ENCODE measurements around the gene IFNK.
A peak's percentile ranks its signal among the peaks of the same experiment; 100 is the strongest.

The IFNK gene

GRCh38 chr9:27556470-27556869 is 32.4 kb downstream of the IFNK start:
- no peak for TF ChIP-seq CTCF (IDR thresholded peaks at IDR 0.05)
- Histone ChIP-seq H3K4me3 (ENCODE audit: low read depth in 1 of 2, low read length in 1 of 2) (no peak overlapping the region), H3K27me3 (no peaks in the 10 kb centered on the region), H3K9me3 (no peaks in the 10 kb centered on the region), H3K36me3 (peaks cover 99% of the 10 kb centered on the region), H3K27ac (peak overlapping the region; percentile 10), H3K4me1 (ENCODE audit: control insufficient read depth in 1 of 2, insufficient read depth in 1 of 2, low read depth in 1 of 2, low read length in 1 of 2) (no peaks in the 10 kb centered on the region)

GRCh38 chr9:27558307-27558706 is 34.2 kb downstream of the IFNK start:
- no peak overlapping the region for H3K4me3 ChIP-seq (ENCODE audit: low read depth in 1 of 2, low read length in 1 of 2)
- no peak for TF ChIP-seq CTCF (IDR thresholded peaks at IDR 0.05)
- no peak overlapping the region for H3K27ac ChIP-seq
- H3K9me3 ChIP-seq = no peaks in the 10 kb centered on the region
- H3K4me1 ChIP-seq (ENCODE audit: control insufficient read depth in 1 of 2, insufficient read depth in 1 of 2, low read depth in 1 of 2, low read length in 1 of 2) = no peaks in the 10 kb centered on the region
- H3K27me3 ChIP-seq = no peaks in the 10 kb centered on the region
- H3K36me3 ChIP-seq = peaks cover 98% of the 10 kb centered on the region

GRCh38 chr9:27560457-27560856 is 36.4 kb downstream of the IFNK start:
- no peak for TF ChIP-seq CTCF (IDR thresholded peaks at IDR 0.05)
- Histone ChIP-seq H3K36me3 (peaks cover 93% of the 10 kb centered on the region), H3K4me3 (ENCODE audit: low read depth in 1 of 2, low read length in 1 of 2) (no peak overlapping the region), H3K27me3 (no peaks in the 10 kb centered on the region), H3K4me1 (ENCODE audit: control insufficient read depth in 1 of 2, insufficient read depth in 1 of 2, low read depth in 1 of 2, low read length in 1 of 2) (peaks cover 0 to 1% of the 10 kb centered on the region in 2 experiments), H3K9me3 (no peaks in the 10 kb centered on the region), H3K27ac (peak overlapping the region; percentile 3)

- Histone ChIP-seq H3K36me3 (peaks cover 93% of the 10 kb centered on the region), H3K27ac (peak overlapping the region; percentile 34), H3K4me1 (ENCODE audit: control insufficient read depth in 1 of 2, insufficient read depth in 1 of 2, low read depth in 1 of 2, low read length in 1 of 2) (peaks cover 2 to 6% of the 10 kb centered on the region in 2 experiments), H3K4me3 (ENCODE audit: low read depth in 1 of 2, low read length in 1 of 2) (no peak overlapping the region), H3K27me3 (no peaks in the 10 kb centered on the region), H3K9me3 (no peaks in the 10 kb centered on the region)
- no peak for TF ChIP-seq CTCF (IDR thresholded peaks at IDR 0.05)
These were observed 37.6 kb downstream of the IFNK start for GRCh38 chr9:27561685-27562084.

- H3K4me1 ChIP-seq (ENCODE audit: control insufficient read depth in 1 of 2, insufficient read depth in 1 of 2, low read depth in 1 of 2, low read length in 1 of 2) = peaks cover 2 to 6% of the 10 kb centered on the region in 2 experiments
- peak overlapping the region; percentile 35 for H3K27ac ChIP-seq
- no peaks in the 10 kb centered on the region for H3K9me3 ChIP-seq
- no peak for TF ChIP-seq CTCF (IDR thresholded peaks at IDR 0.05)
- peaks cover 76% of the 10 kb centered on the region for H3K36me3 ChIP-seq
- H3K4me3 ChIP-seq (ENCODE audit: low read depth in 1 of 2, low read length in 1 of 2) = no peak overlapping the region
- no peaks in the 10 kb centered on the region for H3K27me3 ChIP-seq
These were observed 39.8 kb downstream of the IFNK start for GRCh38 chr9:27563738-27564430.
